ENCODE data around the gene CEP76. TPM values are rescaled to one million over a fixed set of nuclear protein-coding genes. Genes with fewer than 3 reads are reported as not detected.

The CEP76 gene
- total RNA-seq, 1 experiment from 2014 or later, result 18.6 TPM

- Histone ChIP-seq H3K4me2 (ENCODE audit: insufficient read depth, insufficient read length, low read length) (no peak overlapping the region), H3K23ac (ENCODE audit: insufficient read length, low read depth, low read length) (no peak overlapping the region), H4K20me1 (ENCODE audit: control insufficient read depth, insufficient read depth, insufficient read length) (no peaks in the 10 kb centered on the region), H4K91ac (ENCODE audit: insufficient read length, low read depth, low read length) (no peak overlapping the region), H2BK120ac (ENCODE audit: low read depth, low read length, poor library complexity, severe bottlenecking) (no peak overlapping the region), H4K8ac (replicated peaks; ENCODE audit: insufficient read length, low read depth, low read length) (no peak overlapping the region), H3K4ac (ENCODE audit: low read depth, low read length) (no peak overlapping the region), H3K14ac (ENCODE audit: insufficient read depth, low read length) (no peak overlapping the region), H3K18ac (ENCODE audit: insufficient read length, low read depth, low read length) (no peak overlapping the region), H2AK5ac (ENCODE audit: insufficient read length, low read length) (no peak overlapping the region), H3K9ac (ENCODE audit: extremely low read depth, insufficient read length, low read length) (no peak overlapping the region), H3K79me2 (ENCODE audit: insufficient read depth, low read length) (no peaks in the 10 kb centered on the region), H2BK12ac (ENCODE audit: insufficient read length, low read depth, low read length) (no peak overlapping the region), H2BK20ac (ENCODE audit: low read depth, low read length, poor library complexity, severe bottlenecking) (no peak overlapping the region), H3K27ac (ENCODE audit: insufficient read length, low read depth, low read length) (no peak overlapping the region), H4K5ac (ENCODE audit: insufficient read length, low read depth, low read length) (no peak overlapping the region), H3K79me1 (ENCODE audit: insufficient read depth, low read depth, low read length, poor library complexity, severe bottlenecking) (no peaks in the 10 kb centered on the region), H3K56ac (ENCODE audit: insufficient read length, low read depth, low read length) (no peak overlapping the region), H3T11ph (ENCODE audit: low read length) (no peak overlapping the region), H2AFZ (ENCODE audit: low read length) (no peak overlapping the region), H2BK15ac (ENCODE audit: low read depth, low read length) (no peak overlapping the region), H2BK5ac (ENCODE audit: insufficient read length, low read length) (no peak overlapping the region), H3K27me3 (ENCODE audit: insufficient read depth, low read length) (no peaks in the 10 kb centered on the region), H3K23me2 (ENCODE audit: insufficient read length, low read depth, low read length, poor library complexity, severe bottlenecking) (peaks cover 11% of the 10 kb centered on the region), H3K4me1 (ENCODE audit: insufficient read depth, low read length) (no peaks in the 10 kb centered on the region), H3K9me3 (ENCODE audit: control insufficient read depth, low read depth, low read length) (no peaks in the 10 kb centered on the region)
- Mint-ChIP-seq H3K9me3 (no peaks in the 10 kb centered on the region; a peak in 1 of 5 replicates), H3K27me3 (ENCODE audit: low read depth) (peaks cover 14% of the 10 kb centered on the region), H3K4me3 (no peak overlapping the region), H3K36me3 (ENCODE audit: insufficient read depth in 1 of 3, low read depth in 3 of 3) (peaks cover 0 to 3% (median 0%) of the 10 kb centered on the region in 3 experiments; a peak in 2 of 7 replicates), H3K4me1 (peaks cover 11 to 18% of the 10 kb centered on the region in 2 experiments), H3K27ac (no peak overlapping the region)
- DNase-seq, result no peak
- TF ChIP-seq, protein P1, sequence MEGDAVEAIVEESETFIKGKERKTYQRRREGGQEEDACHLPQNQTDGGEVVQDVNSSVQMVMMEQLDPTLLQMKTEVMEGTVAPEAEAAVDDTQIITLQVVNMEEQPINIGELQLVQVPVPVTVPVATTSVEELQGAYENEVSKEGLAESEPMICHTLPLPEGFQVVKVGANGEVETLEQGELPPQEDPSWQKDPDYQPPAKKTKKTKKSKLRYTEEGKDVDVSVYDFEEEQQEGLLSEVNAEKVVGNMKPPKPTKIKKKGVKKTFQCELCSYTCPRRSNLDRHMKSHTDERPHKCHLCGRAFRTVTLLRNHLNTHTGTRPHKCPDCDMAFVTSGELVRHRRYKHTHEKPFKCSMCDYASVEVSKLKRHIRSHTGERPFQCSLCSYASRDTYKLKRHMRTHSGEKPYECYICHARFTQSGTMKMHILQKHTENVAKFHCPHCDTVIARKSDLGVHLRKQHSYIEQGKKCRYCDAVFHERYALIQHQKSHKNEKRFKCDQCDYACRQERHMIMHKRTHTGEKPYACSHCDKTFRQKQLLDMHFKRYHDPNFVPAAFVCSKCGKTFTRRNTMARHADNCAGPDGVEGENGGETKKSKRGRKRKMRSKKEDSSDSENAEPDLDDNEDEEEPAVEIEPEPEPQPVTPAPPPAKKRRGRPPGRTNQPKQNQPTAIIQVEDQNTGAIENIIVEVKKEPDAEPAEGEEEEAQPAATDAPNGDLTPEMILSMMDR (conservative IDR thresholded peaks at IDR 0.05), result peak; percentile 92
- WGBS (ENCODE audit: extremely low coverage, insufficient read length, low lambda C conversion rate), result no CpG with 5 or more reads among the region's 9 CpGs
These were observed 42.5 kb downstream of the CEP76 start for GRCh38 chr18:12659904-12660605.

All from H9 (cell line).